Measurements from ENCODE around the gene TIMM22.

- TF ChIP-seq CTCF (IDR thresholded peaks at IDR 0.05; ENCODE audit: insufficient read depth, low read length) (no peak), POLR2AphosphoS5 (IDR thresholded peaks at IDR 0.05; ENCODE audit: low read depth) (no peak), REST (IDR thresholded peaks at IDR 0.05; ENCODE audit: insufficient replicate concordance, low read depth) (no peak)
Observed at GRCh38 chr17:1032391-1032790, 35.5 kb downstream of the TIMM22 start.

All from HL-60 (cell line).